Mucosa of stomach (tissue), 1 donor: Measurements from ENCODE around the gene SCML1.

Source experiments
- H3K27me3 ChIP-seq: one replicate; pipeline ENCODE4 v1.7.0; 2013; ENCODE audit warnings: mild to moderate bottlenecking, low read length; ENCODE audit not compliant: control insufficient read depth, insufficient read depth
- H3K36me3 ChIP-seq: one replicate; pipeline ENCODE4 v1.7.0; 2013; ENCODE audit warnings: low read length; ENCODE audit not compliant: control insufficient read depth, insufficient read depth
- H3K4me1 ChIP-seq: one replicate; pipeline ENCODE4 v1.7.0; 2013; ENCODE audit warnings: mild to moderate bottlenecking, low read length; ENCODE audit not compliant: control insufficient read depth, insufficient read depth
- H3K4me3 ChIP-seq: one replicate; pipeline ENCODE4 v1.7.0; 2013; ENCODE audit warnings: low read length
- H3K9ac ChIP-seq: one replicate; pipeline ENCODE4 v1.7.0; 2013; ENCODE audit warnings: mild to moderate bottlenecking, low read length, moderate library complexity
- H3K9me3 ChIP-seq: one replicate; pipeline ENCODE4 v1.7.0; 2013; ENCODE audit warnings: mild to moderate bottlenecking, low read length, moderate library complexity; ENCODE audit not compliant: control insufficient read depth
- donor health status: Pancreatic carcinoma.

Gene SCML1

GRCh38 chrX:17741123-17741511, 3.8 kb downstream of the SCML1 start:
- H3K27me3 ChIP-seq = no peaks in the 10 kb centered on the region
- H3K9ac ChIP-seq = no peak overlapping the region
- H3K36me3 ChIP-seq = no peaks in the 10 kb centered on the region
- H3K4me3 ChIP-seq = no peak overlapping the region
- H3K9me3 ChIP-seq = no peaks in the 10 kb centered on the region
- H3K4me1 ChIP-seq = no peaks in the 10 kb centered on the region

GRCh38 chrX:17743913-17744312, 6.6 kb downstream of the SCML1 start:
- H3K4me1 ChIP-seq = no peaks in the 10 kb centered on the region
- H3K9me3 ChIP-seq = no peaks in the 10 kb centered on the region
- no peaks in the 10 kb centered on the region for H3K36me3 ChIP-seq
- H3K27me3 ChIP-seq = no peaks in the 10 kb centered on the region
- H3K4me3 ChIP-seq = no peak overlapping the region
- no peak overlapping the region for H3K9ac ChIP-seq

GRCh38 chrX:17744896-17745523, 7.7 kb downstream of the SCML1 start:
- Histone ChIP-seq H3K9me3 (no peaks in the 10 kb centered on the region), H3K4me1 (no peaks in the 10 kb centered on the region), H3K9ac (no peak overlapping the region), H3K36me3 (no peaks in the 10 kb centered on the region), H3K4me3 (no peak overlapping the region), H3K27me3 (no peaks in the 10 kb centered on the region)

- Histone ChIP-seq H3K4me3 (no peak overlapping the region), H3K9ac (no peak overlapping the region), H3K9me3 (no peaks in the 10 kb centered on the region), H3K27me3 (no peaks in the 10 kb centered on the region), H3K4me1 (no peaks in the 10 kb centered on the region), H3K36me3 (no peaks in the 10 kb centered on the region)
These were observed 10.4 kb downstream of the SCML1 start for GRCh38 chrX:17747692-17748091.

- Histone ChIP-seq H3K4me3 (no peak overlapping the region), H3K4me1 (no peaks in the 10 kb centered on the region), H3K9ac (no peak overlapping the region), H3K27me3 (no peaks in the 10 kb centered on the region), H3K36me3 (no peaks in the 10 kb centered on the region), H3K9me3 (no peaks in the 10 kb centered on the region)
These were observed 11.4 kb downstream of the SCML1 start for GRCh38 chrX:17748684-17749083.

GRCh38 chrX:17750436-17750835, 13.1 kb downstream of the SCML1 start:
- H3K27me3 ChIP-seq = no peaks in the 10 kb centered on the region
- H3K9me3 ChIP-seq = no peaks in the 10 kb centered on the region
- H3K4me1 ChIP-seq = no peaks in the 10 kb centered on the region
- no peak overlapping the region for H3K9ac ChIP-seq
- H3K36me3 ChIP-seq = no peaks in the 10 kb centered on the region
- no peak overlapping the region for H3K4me3 ChIP-seq

GRCh38 chrX:17758382-17758781, 21.1 kb downstream of the SCML1 start:
- no peak overlapping the region for H3K4me3 ChIP-seq

GRCh38 chrX:17759990-17760389, 22.7 kb downstream of the SCML1 start:
- H3K9ac ChIP-seq = no peak overlapping the region
- H3K4me1 ChIP-seq = no peaks in the 10 kb centered on the region
- H3K27me3 ChIP-seq = no peaks in the 10 kb centered on the region
- H3K9me3 ChIP-seq = no peaks in the 10 kb centered on the region
- no peak overlapping the region for H3K4me3 ChIP-seq
- H3K36me3 ChIP-seq = no peaks in the 10 kb centered on the region

More at GRCh38 chrX:17758382-17758781, 21.1 kb downstream of the SCML1 start:
- no peaks in the 10 kb centered on the region for H3K36me3 ChIP-seq
- H3K27me3 ChIP-seq = no peaks in the 10 kb centered on the region
- H3K4me1 ChIP-seq = no peaks in the 10 kb centered on the region
- H3K9me3 ChIP-seq = no peaks in the 10 kb centered on the region
- H3K9ac ChIP-seq = no peak overlapping the region

- no peaks in the 10 kb centered on the region for H3K4me1 ChIP-seq
- H3K9ac ChIP-seq = no peak overlapping the region
- H3K36me3 ChIP-seq = no peaks in the 10 kb centered on the region
- no peaks in the 10 kb centered on the region for H3K9me3 ChIP-seq
- H3K27me3 ChIP-seq = no peaks in the 10 kb centered on the region
- no peak overlapping the region for H3K4me3 ChIP-seq
These were observed 30.4 kb downstream of the SCML1 start for GRCh38 chrX:17767734-17768133.

GRCh38 chrX:17768997-17769396, 31.7 kb downstream of the SCML1 start:
- no peak overlapping the region for H3K9ac ChIP-seq
- no peaks in the 10 kb centered on the region for H3K36me3 ChIP-seq
- H3K4me3 ChIP-seq = no peak overlapping the region
- H3K4me1 ChIP-seq = no peaks in the 10 kb centered on the region
- peaks cover 3% of the 10 kb centered on the region for H3K27me3 ChIP-seq
- no peaks in the 10 kb centered on the region for H3K9me3 ChIP-seq

GRCh38 chrX:17769701-17770269, 32.5 kb downstream of the SCML1 start:
- no peaks in the 10 kb centered on the region for H3K9me3 ChIP-seq
- H3K4me1 ChIP-seq = no peaks in the 10 kb centered on the region
- no peak overlapping the region for H3K4me3 ChIP-seq
- H3K9ac ChIP-seq = no peak overlapping the region
- H3K36me3 ChIP-seq = no peaks in the 10 kb centered on the region
- peaks cover 3% of the 10 kb centered on the region for H3K27me3 ChIP-seq

- H3K36me3 ChIP-seq = no peaks in the 10 kb centered on the region
- H3K27me3 ChIP-seq = peaks cover 3% of the 10 kb centered on the region
- H3K9me3 ChIP-seq = no peaks in the 10 kb centered on the region
- H3K4me3 ChIP-seq = no peak overlapping the region
- no peak overlapping the region for H3K9ac ChIP-seq
- no peaks in the 10 kb centered on the region for H3K4me1 ChIP-seq
These were observed 36.1 kb downstream of the SCML1 start for GRCh38 chrX:17773221-17773876.
